Stimulated activated effector memory CD8-positive, alpha-beta T cell treated with anti-CD3 and anti-CD28 coated beads, Interleukin-12 subunit alpha, Interleukin-12 subunit beta, amount 100 ng/mL, for 72 hours (primary cell): ENCODE measurements around the gene ZNF367.
A peak's percentile ranks its signal among the peaks of the same experiment; 100 is the strongest.

Experiments used
- ATAC-seq: fragments of 150-1000 bp; cut with Tn5 transposase; 2 replicates; pipeline ENCODE4 v1.10.0; 2021
- DNase-seq, 2 donors: peaks; one replicate each; pipeline ENCODE4 v3.0.0; 2021 to 2022; ENCODE audit warnings: low spot score in 2 of 2
- H3K27ac Mint-ChIP-seq: one replicate; pipeline ENCODE4 v1.8.0; 2022; ENCODE audit warnings: mild to moderate bottlenecking, mixed read lengths
- H3K36me3 Mint-ChIP-seq: one replicate; pipeline ENCODE4 v1.8.0; 2022; ENCODE audit warnings: mild to moderate bottlenecking, mixed read lengths
- H3K4me1 Mint-ChIP-seq: one replicate; pipeline ENCODE4 v1.8.0; 2022; ENCODE audit warnings: mixed read lengths
- H3K4me3 Mint-ChIP-seq: one replicate; pipeline ENCODE4 v1.8.0; 2022; ENCODE audit warnings: mild to moderate bottlenecking, mixed read lengths
- H3K9me3 Mint-ChIP-seq: one replicate; pipeline ENCODE4 v1.8.0; 2022; ENCODE audit warnings: mixed read lengths

The ZNF367 gene

GRCh38 chr9:96420468-96421219, 2.5 kb upstream of the ZNF367 start:
- DNase-seq (no peak), ATAC-seq (no peak)
- Mint-ChIP-seq H3K4me1 (peaks cover 39% of the 10 kb centered on the region), H3K4me3 (peak overlapping the region; percentile 90), H3K9me3 (no peaks in the 10 kb centered on the region), H3K36me3 (peaks cover 32% of the 10 kb centered on the region), H3K27ac (peak overlapping the region; percentile 93)

GRCh38 chr9:96419691-96419969, 1.5 kb upstream of the ZNF367 start:
- H3K27ac Mint-ChIP-seq: peak overlapping the region; percentile 93
- ATAC-seq: no peak
- H3K36me3 Mint-ChIP-seq: peaks cover 42% of the 10 kb centered on the region
- no peaks in the 10 kb centered on the region for H3K9me3 Mint-ChIP-seq
- H3K4me3 Mint-ChIP-seq: peak overlapping the region; percentile 90
- peaks cover 30% of the 10 kb centered on the region for H3K4me1 Mint-ChIP-seq
- DNase-seq: no peak

GRCh38 chr9:96418920-96419690, 935 bp upstream of the ZNF367 start:
- H3K4me3 Mint-ChIP-seq: peak overlapping the region; percentile 90
- peak overlapping the region; percentile 93 for H3K27ac Mint-ChIP-seq
- peaks cover 47% of the 10 kb centered on the region for H3K36me3 Mint-ChIP-seq
- ATAC-seq: peak; percentile 63
- DNase-seq: peak; percentile 63 to 91
- H3K9me3 Mint-ChIP-seq: no peaks in the 10 kb centered on the region
- peaks cover 31% of the 10 kb centered on the region for H3K4me1 Mint-ChIP-seq

- H3K36me3 Mint-ChIP-seq: peaks cover 61% of the 10 kb centered on the region
- H3K4me1 Mint-ChIP-seq: peaks cover 37% of the 10 kb centered on the region
- DNase-seq (no peak), ATAC-seq (no peak)
- peak overlapping the region; percentile 90 for H3K4me3 Mint-ChIP-seq
- H3K9me3 Mint-ChIP-seq: no peaks in the 10 kb centered on the region
- H3K27ac Mint-ChIP-seq: peak overlapping the region; percentile 93
These were observed 498 bp downstream of the ZNF367 start for GRCh38 chr9:96417661-96418082.

- no peaks in the 10 kb centered on the region for H3K9me3 Mint-ChIP-seq
- H3K4me1 Mint-ChIP-seq: peaks cover 43% of the 10 kb centered on the region
- peak; percentile 17 for ATAC-seq
These were observed 1.1 kb downstream of the ZNF367 start for GRCh38 chr9:96417051-96417586.

GRCh38 chr9:96413302-96414221, 4.6 kb downstream of the ZNF367 start:
- H3K4me3 Mint-ChIP-seq: peak overlapping the region; percentile 90
- no peak for DNase-seq
- peak overlapping the region; percentile 85 for H3K27ac Mint-ChIP-seq
- ATAC-seq: no peak
- peaks cover 36% of the 10 kb centered on the region for H3K4me1 Mint-ChIP-seq
- H3K9me3 Mint-ChIP-seq: no peaks in the 10 kb centered on the region
- peaks cover 92% of the 10 kb centered on the region for H3K36me3 Mint-ChIP-seq

More at GRCh38 chr9:96417051-96417586, 1.1 kb downstream of the ZNF367 start:
- Mint-ChIP-seq H3K27ac (peak overlapping the region; percentile 93), H3K36me3 (peaks cover 64% of the 10 kb centered on the region), H3K4me3 (peak overlapping the region; percentile 90)
- peak; percentile 82 to 93 for DNase-seq

GRCh38 chr9:96412174-96412913, 5.8 kb downstream of the ZNF367 start:
- Mint-ChIP-seq H3K36me3 (peaks cover 92% of the 10 kb centered on the region), H3K9me3 (no peaks in the 10 kb centered on the region), H3K4me1 (peaks cover 39% of the 10 kb centered on the region), H3K27ac (peak overlapping the region; percentile 85), H3K4me3 (peak overlapping the region; percentile 90)
- DNase-seq: no peak
- no peak for ATAC-seq

- ATAC-seq (no peak), DNase-seq (no peak)
- H3K27ac Mint-ChIP-seq: no peak overlapping the region
- H3K4me3 Mint-ChIP-seq: no peak overlapping the region
- H3K4me1 Mint-ChIP-seq: peaks cover 37% of the 10 kb centered on the region
- H3K36me3 Mint-ChIP-seq: peaks cover 91% of the 10 kb centered on the region
- no peaks in the 10 kb centered on the region for H3K9me3 Mint-ChIP-seq
These were observed 6.9 kb downstream of the ZNF367 start for GRCh38 chr9:96411129-96411838.

- Mint-ChIP-seq H3K27ac (peak overlapping the region; percentile 29), H3K36me3 (peaks cover 84% of the 10 kb centered on the region), H3K4me1 (peaks cover 31% of the 10 kb centered on the region), H3K4me3 (no peak overlapping the region), H3K9me3 (no peaks in the 10 kb centered on the region)
- DNase-seq: no peak
- peak; percentile 76 for ATAC-seq
These were observed 9.5 kb downstream of the ZNF367 start for GRCh38 chr9:96408409-96409280.

GRCh38 chr9:96400132-96400910, 17.8 kb downstream of the ZNF367 start:
- H3K36me3 Mint-ChIP-seq: peaks cover 71% of the 10 kb centered on the region
- peaks cover 26% of the 10 kb centered on the region for H3K4me1 Mint-ChIP-seq
- ATAC-seq (no peak), DNase-seq (no peak)
- peak overlapping the region; percentile 85 for H3K27ac Mint-ChIP-seq
- peak overlapping the region; percentile 27 for H3K4me3 Mint-ChIP-seq
- peaks cover 3% of the 10 kb centered on the region for H3K9me3 Mint-ChIP-seq

GRCh38 chr9:96399325-96399633, 18.9 kb downstream of the ZNF367 start:
- Mint-ChIP-seq H3K27ac (peak overlapping the region; percentile 85), H3K4me1 (peaks cover 26% of the 10 kb centered on the region), H3K4me3 (peak overlapping the region; percentile 27), H3K36me3 (peaks cover 71% of the 10 kb centered on the region), H3K9me3 (peaks cover 3% of the 10 kb centered on the region)
- DNase-seq (no peak), ATAC-seq (peak; percentile 46)

GRCh38 chr9:96398582-96399324, 19.4 kb downstream of the ZNF367 start:
- ATAC-seq (peak; percentile 59), DNase-seq (no peak)
- Mint-ChIP-seq H3K27ac (peak overlapping the region; percentile 85), H3K9me3 (peaks cover 3% of the 10 kb centered on the region), H3K36me3 (peaks cover 71% of the 10 kb centered on the region), H3K4me3 (peak overlapping the region; percentile 27), H3K4me1 (peaks cover 26% of the 10 kb centered on the region)
